DOHH2 (cell line): ENCODE data around the gene ZFAND3.

Source experiments
- H3F3A ChIP-seq: fragments of 200-600 bp; sonication (generic), shearing (Covaris generic); 2 replicates; pipeline ENCODE4 v1.6.0; 2016; ENCODE audit warnings: antibody characterized with exemption, mild to moderate bottlenecking; ENCODE audit not compliant: control insufficient read depth, insufficient read depth
- H3K27ac ChIP-seq: fragments of 200-600 bp; sonication (generic); 2 replicates; pipeline ENCODE4 v1.5.1; 2014; ENCODE audit warnings: low read depth, mild to moderate bottlenecking, low read length, moderate library complexity
- H3K27me3 ChIP-seq: fragments of 200-600 bp; sonication (generic); 2 replicates; pipeline ENCODE4 v1.6.1; 2014; ENCODE audit warnings: mild to moderate bottlenecking, low read length, mixed read lengths; ENCODE audit not compliant: control insufficient read depth
- H3K36me3 ChIP-seq: fragments of 200-600 bp; sonication (generic); 2 replicates; pipeline ENCODE4 v1.6.1; 2014; ENCODE audit warnings: mild to moderate bottlenecking, low read length, moderate library complexity, mixed read lengths; ENCODE audit not compliant: control insufficient read depth
- H3K4me1 ChIP-seq: fragments of 200-600 bp; sonication (generic); 2 replicates; pipeline ENCODE4 v1.6.1; 2014; ENCODE audit warnings: mild to moderate bottlenecking, low read length, mixed read lengths; ENCODE audit not compliant: control insufficient read depth
- H3K4me2 ChIP-seq: fragments of 200-600 bp; sonication (generic); 2 replicates; pipeline ENCODE4 v1.6.0; 2014; ENCODE audit warnings: mild to moderate bottlenecking, low read length, moderate library complexity
- H3K4me3 ChIP-seq: fragments of 200-600 bp; sonication (generic); 2 replicates; pipeline ENCODE4 v1.5.1; 2014; ENCODE audit warnings: mild to moderate bottlenecking, low read length, mixed read lengths
- H3K79me2 ChIP-seq: fragments of 200-600 bp; sonication (generic); 2 replicates; pipeline ENCODE4 v1.6.1; 2014; ENCODE audit warnings: mild to moderate bottlenecking, low read length, mixed read lengths; ENCODE audit not compliant: control insufficient read depth
- H3K9me2 ChIP-seq: fragments of 200-600 bp; sonication (generic); replicated peaks from 2 replicates; pipeline ENCODE4 v1.6.1; 2014; ENCODE audit warnings: mild to moderate bottlenecking, low read length, mixed read lengths; ENCODE audit not compliant: control insufficient read depth
- H3K9me3 ChIP-seq: fragments of 200-600 bp; sonication (generic); 2 replicates; pipeline ENCODE4 v1.6.1; 2014; ENCODE audit warnings: antibody characterized with exemption, low read length, mixed read lengths; ENCODE audit not compliant: control insufficient read depth, insufficient read depth
- H4K20me1 ChIP-seq: fragments of 200-600 bp; sonication (generic); 2 replicates; pipeline ENCODE4 v1.6.0; 2014; ENCODE audit warnings: low read depth, mild to moderate bottlenecking, antibody characterized with exemption, low read length, moderate library complexity; ENCODE audit not compliant: control insufficient read depth, insufficient read depth
- CTCF ChIP-seq: fragments of 200-600 bp; sonication (generic); IDR thresholded peaks from one replicate; pipeline ENCODE4 v1.5.1; 2014; ENCODE audit warnings: antibody characterized with exemption, mild to moderate bottlenecking, low read depth, low read length; ENCODE audit not compliant: poor library complexity, severe bottlenecking
- EZH2phosphoT487 ChIP-seq: fragments of 200-600 bp; sonication (generic); IDR thresholded peaks from 2 replicates; pipeline ENCODE4 v1.6.1; 2017; ENCODE audit warnings: borderline replicate concordance, mild to moderate bottlenecking, antibody characterized with exemption, low read length, moderate library complexity, mixed read lengths

ZFAND3 gene

GRCh38 chr6:38150681-38151296, 331.3 kb downstream of the ZFAND3 start:
- no peak overlapping the region for H3K4me2 ChIP-seq
- peaks cover 12% of the 10 kb centered on the region; the same call in 1 of the 2 replicates for H3K4me1 ChIP-seq

GRCh38 chr6:38151580-38152500, 332.3 kb downstream of the ZFAND3 start:
- Histone ChIP-seq H3F3A (no peaks in the 10 kb centered on the region), H4K20me1 (no peaks in the 10 kb centered on the region), H3K4me1 (peaks cover 12% of the 10 kb centered on the region; the same call in 1 of the 2 replicates), H3K27me3 (no peaks in the 10 kb centered on the region), H3K27ac (no peak overlapping the region), H3K36me3 (no peaks in the 10 kb centered on the region), H3K79me2 (no peaks in the 10 kb centered on the region), H3K9me3 (no peaks in the 10 kb centered on the region), H3K9me2 (no peaks in the 10 kb centered on the region), H3K4me3 (no peak overlapping the region), H3K4me2 (no peak overlapping the region)
- TF ChIP-seq CTCF (no peak), EZH2phosphoT487 (no peak)

More at GRCh38 chr6:38150681-38151296, 331.3 kb downstream of the ZFAND3 start:
- no peak overlapping the region for H3K4me3 ChIP-seq
- H3K36me3 ChIP-seq = no peaks in the 10 kb centered on the region
- H4K20me1 ChIP-seq = no peaks in the 10 kb centered on the region
- H3F3A ChIP-seq = no peaks in the 10 kb centered on the region
- no peaks in the 10 kb centered on the region for H3K27me3 ChIP-seq
- H3K27ac ChIP-seq = no peak overlapping the region
- H3K9me3 ChIP-seq = no peaks in the 10 kb centered on the region
- TF ChIP-seq EZH2phosphoT487 (no peak), CTCF (no peak)
- no peaks in the 10 kb centered on the region for H3K9me2 ChIP-seq
- H3K79me2 ChIP-seq = no peaks in the 10 kb centered on the region

- TF ChIP-seq EZH2phosphoT487 (no peak), CTCF (no peak)
- Histone ChIP-seq H3K4me2 (no peak overlapping the region), H3K9me3 (no peaks in the 10 kb centered on the region), H3K27ac (no peak overlapping the region), H3K9me2 (no peaks in the 10 kb centered on the region), H3F3A (no peaks in the 10 kb centered on the region), H3K79me2 (no peaks in the 10 kb centered on the region), H4K20me1 (no peaks in the 10 kb centered on the region), H3K36me3 (no peaks in the 10 kb centered on the region), H3K4me3 (no peak overlapping the region), H3K27me3 (no peaks in the 10 kb centered on the region), H3K4me1 (peaks cover 12% of the 10 kb centered on the region; the same call in 1 of the 2 replicates)
These were observed 333.1 kb downstream of the ZFAND3 start for GRCh38 chr6:38152620-38153019.
